ENCODE data around the gene PRCD. TPM values are rescaled to one million over a fixed set of nuclear protein-coding genes. Genes with fewer than 3 reads are reported as not detected.
A peak's percentile ranks its signal among the peaks of the same experiment; 100 is the strongest.

The PRCD gene
- polyA plus RNA-seq, 1 experiment: 0.21 TPM

- ChIA-PET POLR2A (interaction anchor here (0.9 kb wide), 1 partner anchor 8 kb away, joined by 4 read pairs; the partner anchor contains the start of gene RHBDF2), CTCF (interaction anchor here (0.9 to 1.5 kb wide), 5 partner anchors 8 to 26 kb away, joined by 3 to 6 read pairs (median 3); partner anchors contain the start of gene AANAT)
- Histone ChIP-seq H3K4me3 (ENCODE audit: low read depth, low read length) (no peak overlapping the region), H3K27me3 (ENCODE audit: control insufficient read depth, insufficient read depth, low read length) (no peaks in the 10 kb centered on the region), H3K36me3 (ENCODE audit: control insufficient read depth, insufficient read depth, low read length) (no peaks in the 10 kb centered on the region)
- DNase-seq (ENCODE audit: low read depth): no peak
- no peak for TF ChIP-seq CTCF (IDR thresholded peaks at IDR 0.05; ENCODE audit: insufficient read depth, low read depth, low read length)
These were observed 46.8 kb upstream of the PRCD start for GRCh38 chr17:76492989-76493501.

- POLR2A ChIA-PET: interaction anchor here (0.9 kb wide), 1 partner anchor 8 kb away, joined by 4 read pairs; the partner anchor contains the start of gene RHBDF2
- no peak for TF ChIP-seq CTCF (IDR thresholded peaks at IDR 0.05; ENCODE audit: insufficient read depth, low read depth, low read length)
- no peaks in the 10 kb centered on the region for H3K36me3 ChIP-seq (ENCODE audit: control insufficient read depth, insufficient read depth, low read length)
- no peak for DNase-seq (ENCODE audit: low read depth)
- H3K4me3 ChIP-seq (ENCODE audit: low read depth, low read length): no peak overlapping the region
- CTCF ChIA-PET: interaction anchor here (0.9 to 1.5 kb wide), 7 partner anchors 8 to 48 kb away, joined by 3 to 6 read pairs (median 3); partner anchors contain the start of gene AANAT
- H3K27me3 ChIP-seq (ENCODE audit: control insufficient read depth, insufficient read depth, low read length): no peaks in the 10 kb centered on the region
These were observed 46.2 kb upstream of the PRCD start for GRCh38 chr17:76493505-76494167.

GRCh38 chr17:76495663-76496400 lies 44.0 kb upstream of the PRCD start:
- ChIA-PET POLR2A (interaction anchor here (0.6 kb wide), 1 partner anchor 141 kb away, joined by 23 read pairs; no protein-coding TSS in a partner anchor), CTCF (interaction anchor here (1.3 to 2.3 kb wide), 2 partner anchors 12 to 16 kb away, joined by 4 to 9 read pairs; no protein-coding TSS in a partner anchor)
- Histone ChIP-seq H3K36me3 (ENCODE audit: control insufficient read depth, insufficient read depth, low read length) (no peaks in the 10 kb centered on the region), H3K4me3 (ENCODE audit: low read depth, low read length) (no peak overlapping the region), H3K27me3 (ENCODE audit: control insufficient read depth, insufficient read depth, low read length) (no peaks in the 10 kb centered on the region)
- DNase-seq (ENCODE audit: low read depth): no peak
- TF ChIP-seq CTCF (IDR thresholded peaks at IDR 0.05; ENCODE audit: insufficient read depth, low read depth, low read length): no peak

GRCh38 chr17:76496464-76496863 lies 43.4 kb upstream of the PRCD start:
- Histone ChIP-seq H3K36me3 (ENCODE audit: control insufficient read depth, insufficient read depth, low read length) (no peaks in the 10 kb centered on the region), H3K4me3 (ENCODE audit: low read depth, low read length) (no peak overlapping the region), H3K27me3 (ENCODE audit: control insufficient read depth, insufficient read depth, low read length) (no peaks in the 10 kb centered on the region)
- DNase-seq (ENCODE audit: low read depth): no peak
- TF ChIP-seq CTCF (IDR thresholded peaks at IDR 0.05; ENCODE audit: insufficient read depth, low read depth, low read length): no peak
- CTCF ChIA-PET: interaction anchor here (1.3 to 19.7 kb wide), 3 partner anchors 11 to 36 kb away, joined by 4 to 442 read pairs (median 9); partner anchors contain the start of genes AANAT and UBE2O
- POLR2A ChIA-PET: no interaction called here

- no peaks in the 10 kb centered on the region for H3K27me3 ChIP-seq (ENCODE audit: control insufficient read depth, insufficient read depth, low read length)
- ChIA-PET CTCF (interaction anchor here (1.1 to 19.7 kb wide), 5 partner anchors 10 to 113 kb away, joined by 3 to 442 read pairs (median 4); partner anchors contain the start of genes AANAT, SPHK1 and UBE2O), POLR2A (no interaction called here)
- H3K36me3 ChIP-seq (ENCODE audit: control insufficient read depth, insufficient read depth, low read length): no peaks in the 10 kb centered on the region
- no peak for DNase-seq (ENCODE audit: low read depth)
- no peak for TF ChIP-seq CTCF (IDR thresholded peaks at IDR 0.05; ENCODE audit: insufficient read depth, low read depth, low read length)
- H3K4me3 ChIP-seq (ENCODE audit: low read depth, low read length): peak overlapping the region; percentile 13; the same call in 1 of the 2 replicates
These were observed 42.2 kb upstream of the PRCD start for GRCh38 chr17:76497699-76497978.
